Activated T-cell treated with anti-CD3 and anti-CD28 coated beads for 1 hour (primary cell): ENCODE results near the gene BCL11B.
"Not testable (repeated sequence)": the region's sequence is repeated elsewhere in the genome, so short reads cannot be mapped to it uniquely, and the experiment has no call there.

ENCODE experiments used
- DNase-seq: peaks from one replicate; pipeline ENCODE4 v3.0.0-alpha.2; 2020; ENCODE audit warnings: low read depth

The BCL11B gene

DNA sequence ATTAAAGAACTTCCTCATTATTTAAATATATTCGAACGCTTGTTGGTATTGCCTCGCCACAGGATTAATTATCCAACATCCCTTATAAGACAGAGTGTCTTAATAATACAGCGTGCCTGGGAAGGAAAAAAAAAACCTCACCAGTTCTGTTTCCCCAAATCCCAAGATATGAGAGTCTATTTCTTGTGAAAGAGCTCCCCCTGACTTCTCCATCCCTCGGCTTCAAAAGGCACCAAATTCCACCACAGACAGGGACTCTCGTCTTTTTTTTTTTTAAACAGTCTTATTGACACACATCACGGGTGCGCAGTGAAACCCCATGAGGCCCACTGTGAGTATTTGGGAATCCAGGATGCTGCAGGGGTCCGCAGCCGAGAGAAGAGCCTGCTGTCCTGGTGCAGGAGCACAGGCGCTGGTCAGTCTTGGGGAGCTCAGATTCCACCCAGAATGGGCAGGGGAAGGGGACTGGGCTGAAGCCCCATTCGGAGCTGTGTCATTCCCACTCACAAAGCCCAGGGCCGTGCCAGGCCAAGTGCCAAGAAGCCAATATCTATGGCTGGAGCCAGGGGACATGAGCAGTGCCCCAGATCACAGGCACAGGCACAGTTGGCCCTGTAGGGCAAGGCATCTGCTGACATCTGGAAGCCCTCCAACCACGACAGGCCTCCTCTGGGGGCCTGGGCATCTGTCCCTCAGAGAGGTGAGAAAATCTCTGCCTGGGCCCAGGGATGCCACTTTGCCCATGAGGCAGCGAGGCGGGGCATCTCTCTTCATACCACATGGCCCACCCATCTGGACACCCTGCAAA is 71.9 kb downstream of the BCL11B start:
- DNase-seq: no peak

DNA sequence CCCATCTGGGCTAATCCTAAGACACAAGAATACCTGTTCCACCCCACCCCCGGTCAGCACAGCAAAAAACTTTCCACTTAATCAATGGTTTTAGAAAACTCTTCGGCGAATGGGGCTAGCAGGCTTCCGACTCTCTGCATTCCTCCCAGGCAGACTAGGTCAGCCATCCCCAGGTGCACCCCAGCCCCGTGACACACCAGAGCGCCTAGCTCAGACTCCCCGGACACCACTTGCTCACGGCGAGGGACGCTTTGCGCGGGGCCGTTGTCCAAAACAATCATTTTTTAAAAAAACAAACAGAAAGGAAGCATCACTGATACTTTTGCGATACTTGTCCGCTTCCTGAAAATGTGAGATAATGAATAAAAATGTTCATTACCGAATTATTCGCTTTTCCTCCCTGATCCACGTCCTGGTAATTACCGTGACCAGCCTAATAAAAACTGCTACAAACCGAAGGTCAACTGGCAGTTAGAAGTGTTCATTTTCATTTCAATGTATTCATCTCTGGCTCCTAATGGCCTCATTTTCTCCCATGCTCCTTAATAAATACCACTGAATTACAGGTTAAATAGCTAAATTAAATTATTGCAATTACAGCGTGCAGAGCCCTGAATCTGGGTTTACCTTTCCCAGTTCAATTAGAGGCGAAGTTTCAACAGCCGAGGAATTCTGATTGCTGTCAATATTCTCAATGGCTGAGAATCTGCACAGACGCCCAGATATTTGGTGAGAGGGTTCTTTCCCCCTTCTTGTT is 73.1 kb downstream of the BCL11B start:
- no peak for DNase-seq

DNA sequence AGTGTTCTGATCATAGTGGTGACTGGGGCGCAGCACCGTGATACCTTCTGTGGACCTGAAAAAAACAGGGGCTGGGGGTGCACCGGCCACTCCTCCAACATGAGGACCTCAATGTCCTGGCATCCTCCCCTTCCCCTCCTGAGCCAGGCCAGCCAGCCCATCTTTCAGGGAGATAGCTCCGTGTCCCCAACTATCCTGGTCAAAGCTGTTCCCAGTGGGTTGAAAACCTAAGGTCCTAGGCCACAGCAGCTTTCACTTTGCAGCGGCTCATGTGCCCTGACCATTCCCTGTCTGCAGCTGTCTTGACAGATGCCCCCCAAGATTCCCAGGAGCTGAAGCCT is 75.7 kb downstream of the BCL11B start:
- DNase-seq: no peak

DNA sequence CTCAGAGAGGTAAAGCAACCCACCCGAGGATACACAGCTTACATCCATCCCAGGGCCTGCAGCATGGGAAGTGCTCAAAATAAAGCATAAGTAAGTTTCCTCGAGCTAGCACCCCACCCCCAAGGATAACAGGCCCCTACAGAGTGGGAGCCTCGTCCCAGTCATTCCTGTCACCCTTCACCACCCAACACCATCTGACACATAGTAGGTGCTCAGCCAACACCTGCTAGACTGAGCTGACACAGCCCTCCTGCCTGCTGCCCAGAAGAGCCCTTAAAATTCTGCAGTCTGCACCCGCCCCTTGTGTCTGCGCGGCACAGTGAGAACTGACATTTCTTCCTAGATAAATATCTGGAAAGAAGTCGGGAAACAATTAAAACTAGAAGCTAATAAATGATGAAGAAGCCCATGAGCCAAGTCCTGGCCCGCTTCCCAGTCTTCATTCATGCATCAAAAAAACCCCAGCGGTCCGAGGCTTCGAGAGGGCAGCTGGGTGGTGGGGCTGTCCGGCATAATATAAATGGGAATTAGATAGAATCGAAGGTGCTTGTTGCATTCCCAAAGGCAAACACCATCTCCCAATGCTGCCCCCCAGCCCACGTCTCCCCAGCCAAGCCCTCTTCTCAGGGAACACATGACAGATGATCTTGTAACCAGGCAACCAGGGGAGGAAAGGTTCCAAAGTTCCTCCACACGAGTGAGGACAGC is 76.2 kb downstream of the BCL11B start:
- DNase-seq: no peak

DNA sequence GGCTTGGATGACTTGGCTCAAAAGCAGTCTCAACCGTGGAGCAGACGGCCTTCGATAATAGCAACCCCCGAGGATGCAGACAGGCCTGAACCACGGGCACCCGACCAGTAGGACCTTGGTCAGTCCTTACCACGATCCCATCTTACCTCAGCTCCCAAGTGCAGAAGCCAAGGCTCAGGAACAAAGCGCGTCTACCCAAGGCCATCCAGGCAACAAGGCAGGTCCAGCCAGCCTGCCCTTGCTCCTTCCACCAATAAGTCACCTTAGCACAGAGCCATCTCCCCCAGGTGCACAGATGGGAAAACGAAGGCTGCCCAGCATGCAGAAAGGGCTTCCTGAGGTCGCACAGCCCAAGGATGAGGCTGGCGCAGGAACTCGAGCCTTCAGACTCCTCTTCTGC is 77.3 kb downstream of the BCL11B start:
- DNase-seq: no peak

DNA sequence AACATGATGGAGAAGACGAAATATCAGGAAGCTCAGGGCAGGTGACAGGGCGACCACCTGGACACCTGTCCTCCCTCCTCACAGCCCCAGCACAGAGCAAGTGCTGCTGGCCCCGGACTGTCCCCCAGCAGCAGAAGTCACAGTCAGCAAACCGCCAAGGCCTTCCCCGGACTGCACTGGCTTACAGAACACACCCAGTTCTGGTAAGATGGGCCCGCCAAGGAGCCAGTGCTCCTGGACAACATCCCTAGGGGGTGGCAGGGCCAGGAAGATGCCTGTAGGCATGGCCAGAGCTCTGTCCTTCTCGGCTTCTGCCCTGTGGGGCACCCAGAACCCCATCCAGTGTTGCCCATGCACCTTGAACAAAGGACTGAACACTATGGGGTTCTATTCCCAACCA is 77.9 kb downstream of the BCL11B start:
- DNase-seq: no peak

DNA sequence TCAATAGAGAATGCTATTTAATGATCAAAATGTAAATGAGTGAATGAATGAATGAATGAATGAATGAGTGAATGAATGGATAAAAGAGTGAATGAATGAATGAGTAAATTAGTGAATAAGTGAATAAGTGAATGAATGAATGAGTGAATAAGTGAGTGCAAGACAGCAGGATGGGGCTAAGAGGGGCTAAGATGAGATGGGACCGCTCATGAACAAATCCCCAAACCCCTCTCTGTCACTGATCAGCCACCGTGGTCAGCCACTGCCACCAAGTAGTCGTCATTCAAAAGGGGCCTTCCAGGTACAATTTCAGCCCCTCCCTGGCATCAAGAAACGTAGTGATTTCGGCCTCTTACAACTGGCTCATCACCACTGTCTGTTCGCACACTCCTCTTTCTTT is 79.2 kb downstream of the BCL11B start:
- DNase-seq: no peak

DNA sequence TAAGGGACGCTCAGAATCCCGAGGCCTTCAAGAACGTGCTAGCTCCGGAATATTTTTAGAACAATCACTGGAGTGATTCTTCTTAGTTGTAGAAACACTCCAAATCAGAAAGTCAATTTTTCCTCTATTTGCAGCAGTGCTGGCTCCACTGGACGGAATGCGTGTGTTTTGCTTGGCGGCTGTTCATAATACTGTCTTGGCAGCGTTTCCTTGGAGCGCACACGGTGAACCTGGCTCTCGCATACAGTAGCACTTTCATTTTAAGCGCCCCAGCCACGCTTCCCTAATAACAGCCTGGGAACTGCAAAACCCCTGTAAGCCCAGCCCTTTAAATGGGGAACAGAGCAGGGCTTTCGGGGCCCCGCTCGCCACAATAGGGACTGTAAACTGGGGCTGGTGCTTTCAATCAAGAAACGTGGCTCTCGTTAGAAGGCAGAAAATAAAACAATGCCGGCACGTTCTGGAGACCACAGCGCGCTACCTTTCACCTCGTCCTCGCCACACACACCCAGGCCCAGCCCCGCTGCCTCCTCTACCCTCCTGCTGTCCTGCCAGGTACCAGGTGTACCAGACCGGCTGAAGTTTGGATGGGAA is 79.9 kb downstream of the BCL11B start:
- DNase-seq: no peak

DNA sequence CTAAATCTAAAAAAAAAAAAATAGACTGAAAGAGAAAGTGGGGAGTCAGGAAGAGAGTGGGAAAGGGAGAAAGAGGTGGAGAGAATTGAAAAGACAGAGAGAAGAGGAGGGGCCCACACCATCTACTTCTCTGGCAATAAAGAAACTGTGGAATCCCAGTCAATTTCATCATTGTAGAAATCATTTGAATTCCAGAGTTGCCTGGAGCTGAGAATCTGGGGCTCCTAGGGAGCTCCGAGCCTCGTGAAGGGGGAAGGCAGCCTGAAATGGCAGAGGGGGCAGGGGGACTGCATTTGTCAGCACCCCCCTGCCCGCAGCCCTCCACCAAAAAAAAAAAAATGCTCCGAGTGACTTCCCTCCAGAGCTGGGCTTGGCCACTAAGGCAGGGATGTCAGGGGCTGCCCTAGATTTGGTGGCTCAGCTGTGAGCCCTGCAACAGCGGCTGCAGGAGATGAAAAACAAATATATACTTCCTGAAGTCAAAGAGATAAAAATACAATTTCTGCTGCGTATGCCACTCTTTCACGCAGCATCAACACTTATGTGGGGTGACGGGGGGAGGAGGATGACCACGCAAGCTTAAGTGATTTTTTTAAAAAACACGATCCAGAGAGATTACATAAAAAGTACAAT is 80.5 kb downstream of the BCL11B start:
- no peak for DNase-seq

DNA sequence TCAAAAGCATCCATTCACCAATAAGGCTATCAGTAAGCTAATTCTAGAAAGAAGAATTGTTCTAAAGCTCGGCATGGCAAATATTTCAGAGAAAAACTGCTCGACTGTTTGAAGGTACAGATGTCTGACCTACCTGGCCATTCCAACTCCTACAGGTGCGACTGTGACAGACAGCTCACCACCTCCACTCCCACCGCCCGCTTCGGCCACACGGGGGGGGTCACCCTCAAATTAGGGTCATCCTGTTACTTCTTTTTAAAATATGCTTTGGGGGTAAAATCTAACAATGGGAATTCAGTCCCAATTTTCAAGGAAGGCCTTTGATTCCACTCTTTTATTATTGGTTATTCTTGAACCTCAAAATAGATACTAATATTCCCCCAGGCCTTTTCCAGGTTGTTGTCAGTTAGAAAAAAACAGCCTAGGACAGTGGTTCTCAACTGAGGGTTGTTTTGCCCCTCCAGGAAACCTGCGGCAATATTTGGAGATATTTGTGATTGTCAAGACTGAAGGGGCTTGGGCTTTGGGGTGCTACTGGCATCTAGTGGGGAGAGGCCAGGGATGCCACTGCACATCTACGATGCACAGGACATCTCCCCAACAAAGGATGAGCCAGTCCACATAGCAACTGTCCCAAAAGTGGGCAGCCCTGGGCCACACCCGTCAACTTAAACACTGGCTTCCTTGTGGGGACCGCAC is 81.2 kb downstream of the BCL11B start:
- no peak for DNase-seq

DNA sequence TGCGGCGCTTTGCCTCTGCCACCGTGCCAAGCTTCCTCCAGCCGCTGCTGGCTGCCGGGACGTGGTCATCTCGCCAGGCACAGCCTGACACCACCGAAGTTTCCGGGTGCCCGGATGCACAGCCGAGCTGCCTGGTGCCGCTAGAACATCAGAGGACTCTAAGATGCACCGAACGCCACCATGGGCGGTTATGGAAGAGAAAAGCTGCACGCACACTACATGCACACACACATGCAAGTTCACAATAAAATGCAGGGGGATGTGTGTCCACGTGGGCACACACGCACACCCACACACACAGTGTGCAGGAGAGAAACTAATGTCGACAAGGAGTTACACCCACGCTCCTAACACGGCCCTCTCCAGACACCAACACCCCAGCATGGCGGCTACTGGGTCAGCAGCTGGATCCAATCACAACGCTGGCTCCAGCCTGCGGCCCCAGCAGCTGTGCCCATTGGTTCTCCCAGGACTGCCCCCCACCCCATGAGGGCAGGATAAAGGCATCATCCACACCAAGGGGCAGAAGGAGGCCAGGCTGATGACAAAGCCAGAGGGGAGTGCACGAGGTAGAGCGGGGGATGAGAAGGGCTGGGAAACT is 82.7 kb downstream of the BCL11B start:
- peak; percentile 41 for DNase-seq

DNA sequence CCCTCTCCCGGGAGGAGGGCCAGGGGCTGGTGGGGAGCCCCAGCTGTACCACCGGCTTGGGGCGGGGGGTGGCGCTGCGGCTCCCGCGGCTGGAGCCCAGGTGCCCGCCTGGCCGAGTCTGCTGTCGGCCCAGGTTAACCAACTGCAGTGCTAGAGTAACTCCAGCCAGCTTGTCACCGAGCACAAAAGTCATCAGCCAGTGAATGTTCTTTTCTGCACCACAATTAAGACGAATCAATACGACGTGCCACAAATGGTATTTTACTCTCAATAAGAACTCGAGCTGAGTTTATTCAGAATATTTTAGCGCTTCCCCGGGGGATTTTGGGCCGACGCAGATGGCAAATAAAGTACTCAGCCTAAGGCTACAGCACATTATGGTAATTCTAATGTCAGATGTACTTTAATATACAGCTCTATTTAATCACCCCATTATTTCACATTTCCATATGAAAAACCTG is 83.2 kb downstream of the BCL11B start:
- no peak for DNase-seq

DNA sequence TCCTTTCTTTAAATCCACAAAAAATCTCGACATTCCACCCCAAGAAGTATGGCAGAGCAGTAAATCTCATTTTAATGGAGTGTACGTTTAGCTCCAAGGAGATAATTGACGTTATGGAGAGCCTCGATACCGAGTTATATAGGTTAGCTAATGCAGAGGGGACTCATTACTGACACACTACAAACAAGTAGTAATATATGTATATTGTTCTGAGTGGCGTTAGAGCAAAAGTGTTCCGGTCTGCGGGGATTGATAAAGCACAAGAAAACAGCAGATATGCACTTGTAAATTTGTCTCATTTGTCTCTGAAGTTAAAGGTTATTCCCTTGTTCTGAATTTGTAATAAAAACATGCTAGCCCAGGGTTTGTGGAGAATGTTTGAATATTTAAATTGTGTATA is 84.1 kb downstream of the BCL11B start:
- no peak for DNase-seq

DNA sequence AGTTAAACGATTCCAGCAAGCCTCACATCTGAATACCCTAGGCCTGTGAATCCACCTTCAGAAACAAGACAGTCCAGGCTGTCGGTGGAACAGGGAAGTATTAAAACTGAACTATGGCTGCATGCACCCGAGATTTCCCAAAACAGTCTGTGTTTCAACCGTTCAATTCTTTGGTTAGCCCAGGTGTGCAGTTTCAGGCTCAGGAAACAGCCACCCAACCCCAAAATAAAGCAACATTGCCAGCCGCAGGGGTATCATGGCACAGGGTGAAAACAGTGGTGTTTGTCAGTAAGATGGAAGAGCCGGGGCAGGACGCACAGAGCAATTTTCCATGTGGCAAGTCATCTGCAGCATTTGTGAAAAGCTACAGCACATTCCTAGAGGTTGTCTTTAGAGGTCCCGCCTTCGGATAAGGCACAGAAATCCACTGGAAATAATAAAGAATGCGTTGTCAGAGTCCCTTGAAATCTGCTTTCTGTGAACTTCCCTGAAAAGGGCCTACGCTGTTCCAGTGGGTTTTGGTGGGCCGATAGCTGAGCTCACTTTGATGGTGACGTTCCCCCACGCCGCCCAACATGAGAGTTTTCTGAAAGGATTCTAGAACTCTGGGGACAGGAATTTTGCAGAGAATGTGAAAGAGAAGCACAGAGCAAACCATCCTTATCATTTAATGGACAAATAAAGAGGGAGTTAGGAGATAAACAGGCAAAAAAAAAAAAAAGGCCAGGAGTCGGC is 84.9 kb downstream of the BCL11B start:
- DNase-seq: no peak

DNA sequence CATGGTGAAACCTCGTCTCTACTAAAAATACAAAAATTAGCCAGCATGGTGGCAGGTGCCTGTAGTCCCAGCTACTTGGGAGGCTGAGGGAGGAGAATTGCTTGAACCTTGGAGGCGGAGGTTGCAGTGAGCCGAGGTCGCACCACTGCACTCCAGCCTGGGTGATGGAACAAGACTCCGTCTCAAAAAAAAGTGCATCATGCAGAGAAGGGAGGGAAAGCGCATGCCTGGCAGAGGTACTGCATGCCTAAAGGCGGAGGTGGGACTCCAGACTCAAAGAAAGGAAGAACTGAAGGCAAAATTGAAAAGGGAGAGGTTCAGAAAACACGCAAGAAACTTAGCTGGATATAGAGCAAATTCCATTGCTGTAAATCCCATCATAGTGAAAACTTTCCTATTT is 85.7 kb downstream of the BCL11B start:
- DNase-seq: not testable (repeated sequence)

DNA sequence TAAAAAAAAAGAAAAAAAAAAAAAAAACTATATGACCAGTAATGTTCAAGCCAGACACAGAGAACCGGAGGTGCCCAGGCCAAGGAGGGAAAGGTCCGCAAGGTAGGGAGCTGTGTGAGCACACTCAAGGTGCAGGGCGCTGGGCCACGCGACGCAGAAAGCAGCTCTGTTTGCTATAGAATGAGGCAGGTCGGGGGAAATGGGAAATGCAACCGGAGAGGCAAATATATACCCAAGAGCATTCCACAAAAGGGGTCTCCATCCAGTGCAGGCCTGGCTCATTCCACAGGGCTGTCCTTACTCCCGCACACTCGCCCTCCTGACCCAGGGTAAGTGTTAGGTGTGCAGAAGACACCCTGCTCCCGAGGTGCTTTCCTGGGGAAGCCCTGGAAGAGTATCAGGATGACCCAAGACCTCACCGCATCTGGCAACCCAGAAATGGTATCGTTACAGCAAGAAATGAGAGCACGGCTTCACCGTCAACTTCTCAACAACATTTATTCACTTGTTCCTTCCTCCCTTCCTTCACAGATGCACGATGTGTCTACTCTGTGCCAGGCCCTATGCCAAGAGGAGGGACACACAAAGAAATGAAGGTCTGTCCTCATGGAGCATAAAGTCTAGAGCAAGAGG is 86.4 kb downstream of the BCL11B start:
- DNase-seq: no peak

DNA sequence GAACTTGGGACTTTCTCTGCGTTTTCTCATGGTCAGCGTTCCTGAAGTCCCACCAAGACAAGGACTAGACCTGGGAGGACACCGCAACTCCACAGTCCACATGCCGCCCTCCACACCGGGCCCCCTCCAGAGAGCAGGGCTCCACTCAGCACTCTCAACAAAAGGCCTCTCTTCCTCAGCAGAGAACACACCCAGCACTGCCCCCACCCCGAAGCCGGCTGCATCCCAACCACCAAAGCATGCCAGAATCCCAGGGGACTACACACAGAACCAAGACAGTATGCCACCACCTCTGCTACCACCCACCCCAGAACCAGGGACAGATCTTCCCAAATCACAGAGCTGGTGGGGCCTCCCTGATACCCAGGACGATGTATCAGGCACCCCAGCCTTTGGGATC is 88.3 kb downstream of the BCL11B start:
- DNase-seq: no peak

DNA sequence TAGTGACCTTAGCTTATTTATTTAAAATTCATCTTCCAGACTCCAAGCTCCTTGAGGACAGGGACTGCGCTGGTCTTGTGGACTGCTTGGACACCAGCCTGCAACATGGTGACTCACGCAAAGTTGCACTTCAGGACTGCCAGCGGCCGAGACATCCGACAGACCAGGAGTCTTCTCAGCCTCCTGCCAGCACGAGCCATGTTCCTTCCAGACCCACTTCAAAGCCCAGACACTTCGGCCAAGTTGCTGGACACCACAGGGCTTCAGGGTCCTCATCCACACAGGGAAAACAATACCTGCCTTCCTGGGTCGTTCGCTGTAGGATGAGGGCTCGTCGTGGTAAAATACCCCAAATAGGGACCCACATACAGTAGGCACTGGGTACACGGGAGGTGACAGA is 88.7 kb downstream of the BCL11B start:
- DNase-seq: no peak

DNA sequence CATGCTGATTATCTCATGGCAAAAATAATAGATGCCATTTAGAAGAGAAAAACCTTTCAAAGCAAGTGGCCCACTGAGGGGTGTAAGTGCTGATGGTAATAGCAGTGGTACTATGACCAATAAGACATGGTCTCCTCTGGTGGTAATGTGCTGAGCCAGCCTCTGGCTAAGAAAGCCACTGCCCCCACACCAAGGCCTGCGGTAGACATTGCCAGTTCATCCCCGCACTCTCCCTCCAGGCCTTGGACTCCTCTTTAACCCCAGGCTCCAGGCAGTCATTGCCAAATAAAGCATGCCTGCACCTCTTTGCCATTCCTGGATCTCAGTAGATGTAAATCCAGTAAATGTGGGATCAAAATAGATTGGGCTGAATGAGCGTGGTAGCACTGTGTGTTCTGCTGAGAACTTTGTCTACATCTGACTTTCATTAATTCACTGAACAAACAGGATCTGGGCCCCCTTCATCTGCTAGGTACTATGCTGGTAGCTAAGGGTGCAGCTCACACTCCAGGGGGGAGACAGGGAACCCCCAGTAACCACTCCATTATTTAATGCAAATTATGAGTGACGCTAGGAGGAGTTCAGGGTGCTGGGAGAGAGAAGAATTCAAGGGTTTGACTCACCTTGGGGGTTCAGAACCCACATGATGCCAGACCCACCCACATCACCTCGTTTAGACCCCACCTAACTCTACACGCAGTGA is 89.3 kb downstream of the BCL11B start:
- DNase-seq: no peak
